Colonic mucosa (tissue), 4 donors: ENCODE data around the gene ARID3C. TPM values are rescaled to one million over a fixed set of nuclear protein-coding genes. Genes with fewer than 3 reads are reported as not detected.

Experiments used
- DNase-seq: peaks from one replicate; pipeline ENCODE4 v3.0.0-alpha.2; 2020
- H3K27ac ChIP-seq: fragments of 200-600 bp; one replicate; pipeline ENCODE4 v1.8.0; 2021
- H3K27me3 ChIP-seq: fragments of 200-600 bp; one replicate; pipeline ENCODE4 v1.8.0; 2021
- H3K36me3 ChIP-seq: fragments of 200-600 bp; one replicate; pipeline ENCODE4 v1.8.0; 2021
- H3K4me1 ChIP-seq: fragments of 200-600 bp; one replicate; pipeline ENCODE4 v1.8.0; 2021; ENCODE audit warnings: mild to moderate bottlenecking
- H3K4me3 ChIP-seq: fragments of 200-600 bp; one replicate; pipeline ENCODE4 v1.8.0; 2021
- H3K9ac ChIP-seq, 2 donors: one replicate each; pipeline ENCODE4 v1.7.0; 2013; ENCODE audit warnings: control low read depth in 2 of 2, low read depth in 2 of 2, low read length in 2 of 2
- H3K9me3 ChIP-seq: fragments of 200-600 bp; one replicate; pipeline ENCODE4 v1.8.0; 2021
- intact Hi-C: fragments of 100-400 bp; cut with DNase I; formaldehyde crosslinking; loops from one replicate; pipeline ENCODE4 v1.14.1; 2022
- total RNA-seq, 2 donors: library from RNA; stranded (reverse); fragmentation: NEBNext Ultra II Directional in 1 of 2; extraction: Animal tissue kit (Norgen Biotek cat#: 25700) in 1 of 2; gene quantifications; one replicate each; pipeline ENCODE4 v1.2.1, GENCODE V29; 2021
- TF ChIP-seq, protein P1 (sequence below): fragments of 200-600 bp; IDR thresholded peaks from one replicate; pipeline ENCODE4 v1.8.0; 2022; ENCODE audit warnings: antibody characterized with exemption, mild to moderate bottlenecking
- donor health status: healthy.
- donor health status: DM: no; HTN: no; CAD: no.
- donor health status: DM: no; HTN: no; CAD: no.

Gene ARID3C
- total RNA-seq, 2 donors from 2014 or later: not detected

DNA sequence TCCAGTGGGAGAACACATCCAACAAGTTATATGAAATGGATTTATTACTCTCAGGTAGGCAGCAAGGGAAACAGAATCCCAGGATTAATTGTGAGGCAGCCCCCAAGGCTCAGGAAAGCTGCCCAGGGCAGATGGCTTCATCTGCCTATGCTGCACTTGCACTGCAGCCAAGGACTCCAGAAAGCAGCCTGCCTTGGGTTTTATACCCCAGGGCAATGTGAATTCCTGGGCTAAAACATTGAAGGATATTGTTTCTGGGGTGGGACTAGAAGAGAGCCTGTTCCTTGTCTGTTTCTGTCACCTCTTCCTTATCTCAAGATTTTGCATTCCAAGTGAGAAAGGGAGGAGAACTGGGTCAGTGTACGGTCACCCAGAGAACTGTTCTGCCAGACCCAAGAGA, 42.4 kb upstream of the ARID3C start:
- intact Hi-C loops: no loop called here

DNA sequence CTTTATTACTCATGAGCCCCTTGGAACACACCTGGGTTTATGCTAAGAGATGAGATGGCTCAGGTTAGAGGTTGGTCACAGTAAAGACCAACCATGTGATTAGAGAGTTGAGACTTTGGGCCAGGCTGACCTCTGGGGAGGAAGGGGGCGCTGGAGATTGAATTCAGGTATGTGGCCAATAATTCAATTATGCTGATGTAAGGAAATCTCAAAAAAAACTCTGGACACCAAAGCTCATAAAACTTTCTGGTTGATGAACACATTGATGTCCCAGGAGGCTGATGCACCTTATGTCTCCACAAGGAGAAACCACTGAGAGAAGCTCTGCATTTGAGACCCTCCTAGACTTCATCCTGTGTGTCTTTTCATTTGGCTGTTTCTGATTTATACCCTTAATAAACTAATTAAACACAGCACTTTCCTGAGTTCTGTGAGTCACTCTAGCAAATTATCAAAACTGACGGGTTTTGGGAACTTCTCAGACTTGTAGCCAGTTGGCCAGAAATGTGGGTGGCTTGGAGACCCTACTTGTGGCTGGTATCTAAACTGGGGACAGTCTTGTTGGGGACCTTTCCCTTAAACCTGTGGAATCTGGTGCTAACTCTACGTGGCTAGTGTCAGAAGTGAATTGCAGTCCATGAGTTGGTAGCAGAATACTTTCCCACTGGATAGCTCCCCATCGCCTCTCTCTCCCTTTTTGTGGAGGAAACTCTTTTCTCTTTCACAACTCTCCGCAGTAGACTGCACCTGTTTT, 41.1 kb upstream of the ARID3C start:
- no peak overlapping the region for H3K27ac ChIP-seq
- H3K9ac ChIP-seq: no peak overlapping the region
- DNase-seq: no peak
- TF ChIP-seq, protein P1, sequence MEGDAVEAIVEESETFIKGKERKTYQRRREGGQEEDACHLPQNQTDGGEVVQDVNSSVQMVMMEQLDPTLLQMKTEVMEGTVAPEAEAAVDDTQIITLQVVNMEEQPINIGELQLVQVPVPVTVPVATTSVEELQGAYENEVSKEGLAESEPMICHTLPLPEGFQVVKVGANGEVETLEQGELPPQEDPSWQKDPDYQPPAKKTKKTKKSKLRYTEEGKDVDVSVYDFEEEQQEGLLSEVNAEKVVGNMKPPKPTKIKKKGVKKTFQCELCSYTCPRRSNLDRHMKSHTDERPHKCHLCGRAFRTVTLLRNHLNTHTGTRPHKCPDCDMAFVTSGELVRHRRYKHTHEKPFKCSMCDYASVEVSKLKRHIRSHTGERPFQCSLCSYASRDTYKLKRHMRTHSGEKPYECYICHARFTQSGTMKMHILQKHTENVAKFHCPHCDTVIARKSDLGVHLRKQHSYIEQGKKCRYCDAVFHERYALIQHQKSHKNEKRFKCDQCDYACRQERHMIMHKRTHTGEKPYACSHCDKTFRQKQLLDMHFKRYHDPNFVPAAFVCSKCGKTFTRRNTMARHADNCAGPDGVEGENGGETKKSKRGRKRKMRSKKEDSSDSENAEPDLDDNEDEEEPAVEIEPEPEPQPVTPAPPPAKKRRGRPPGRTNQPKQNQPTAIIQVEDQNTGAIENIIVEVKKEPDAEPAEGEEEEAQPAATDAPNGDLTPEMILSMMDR: no peak
- no peaks in the 10 kb centered on the region for H3K4me1 ChIP-seq
- H3K9me3 ChIP-seq: no peaks in the 10 kb centered on the region
- no peaks in the 10 kb centered on the region for H3K27me3 ChIP-seq
- intact Hi-C loops: no loop called here
- no peak overlapping the region for H3K4me3 ChIP-seq
- H3K36me3 ChIP-seq: no peaks in the 10 kb centered on the region

More for the DNA sequence above, 42.4 kb upstream of the ARID3C start:
- Histone ChIP-seq H3K36me3 (no peaks in the 10 kb centered on the region), H3K9ac (no peak overlapping the region), H3K4me1 (no peaks in the 10 kb centered on the region), H3K27me3 (no peaks in the 10 kb centered on the region), H3K4me3 (no peak overlapping the region), H3K9me3 (no peaks in the 10 kb centered on the region), H3K27ac (no peak overlapping the region)
- DNase-seq: no peak
- TF ChIP-seq, protein P1: no peak

DNA sequence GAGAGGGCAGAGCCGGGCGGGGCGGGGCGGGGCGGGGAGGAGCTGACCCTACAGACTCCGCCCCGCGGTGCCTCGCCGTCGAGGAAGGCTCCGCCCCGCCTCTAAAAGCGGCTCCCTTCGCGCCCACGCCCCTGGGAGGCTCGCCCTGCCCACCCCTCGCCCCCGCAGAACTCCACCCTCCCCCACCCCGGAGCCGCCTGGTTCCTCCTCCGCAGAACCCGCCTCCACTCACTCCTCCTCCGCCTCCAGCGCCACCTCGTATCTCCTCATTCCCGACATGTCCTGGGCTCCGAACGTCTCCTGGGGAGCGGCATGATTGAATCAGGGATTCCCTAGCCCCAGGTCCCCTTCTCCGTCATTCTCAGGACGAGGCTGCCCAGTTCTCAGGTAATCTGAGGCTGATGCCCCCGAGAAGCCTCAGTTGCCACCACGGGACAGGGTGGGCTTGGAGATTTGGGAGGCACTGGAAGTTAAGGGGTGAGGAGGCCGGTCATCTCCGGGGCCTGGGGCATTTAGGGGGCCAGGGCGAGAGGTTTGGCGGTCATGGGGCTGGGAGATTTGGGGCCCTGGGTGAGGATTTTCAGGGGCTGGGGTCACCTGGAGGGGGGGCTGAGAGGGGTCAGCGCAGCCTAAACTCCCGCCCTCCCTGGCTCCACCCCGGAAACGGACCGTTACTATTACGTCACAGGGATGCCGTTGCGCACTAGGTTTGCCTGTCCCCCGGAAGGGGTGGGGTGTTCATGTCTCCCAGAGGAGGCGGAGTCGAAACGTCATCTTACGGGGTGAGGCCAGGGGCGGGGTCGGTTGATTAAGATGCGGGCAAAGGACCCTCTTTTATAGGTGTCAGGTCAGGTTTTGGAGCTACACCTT, 36.8 kb upstream of the ARID3C start:
- no peaks in the 10 kb centered on the region for H3K4me1 ChIP-seq
- peak overlapping the region; percentile 96 for H3K27ac ChIP-seq
- peak overlapping the region; percentile 84 to 94 for H3K9ac ChIP-seq
- TF ChIP-seq, protein P1: no peak
- no peaks in the 10 kb centered on the region for H3K27me3 ChIP-seq
- peak overlapping the region; percentile 70 for H3K4me3 ChIP-seq
- intact Hi-C loops: no loop called here
- H3K36me3 ChIP-seq: no peaks in the 10 kb centered on the region
- DNase-seq: peak; percentile 98
- H3K9me3 ChIP-seq: no peaks in the 10 kb centered on the region

DNA sequence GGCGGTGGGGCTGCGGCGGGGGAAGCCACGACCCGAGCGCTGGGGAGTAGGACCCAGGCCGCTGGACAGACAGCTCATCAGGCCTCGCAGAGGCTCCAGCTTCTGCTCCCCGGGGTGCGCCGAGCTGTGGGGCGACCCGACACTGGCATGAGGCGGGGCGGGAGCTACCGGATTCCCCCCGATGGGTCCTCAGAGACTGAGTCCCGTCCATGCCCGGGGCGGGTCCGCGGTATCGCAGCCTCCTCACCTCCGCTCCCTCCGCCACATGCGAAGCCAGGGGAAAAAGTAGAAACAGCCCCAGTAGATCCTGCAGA, 36.2 kb upstream of the ARID3C start:
- Histone ChIP-seq H3K36me3 (no peaks in the 10 kb centered on the region), H3K4me1 (no peaks in the 10 kb centered on the region), H3K4me3 (peak overlapping the region; percentile 70), H3K27me3 (no peaks in the 10 kb centered on the region), H3K9me3 (no peaks in the 10 kb centered on the region), H3K27ac (peak overlapping the region; percentile 96), H3K9ac (peak overlapping the region; percentile 70 to 87)
- TF ChIP-seq, protein P1: no peak
- intact Hi-C loops: no loop called here
- DNase-seq: no peak

DNA sequence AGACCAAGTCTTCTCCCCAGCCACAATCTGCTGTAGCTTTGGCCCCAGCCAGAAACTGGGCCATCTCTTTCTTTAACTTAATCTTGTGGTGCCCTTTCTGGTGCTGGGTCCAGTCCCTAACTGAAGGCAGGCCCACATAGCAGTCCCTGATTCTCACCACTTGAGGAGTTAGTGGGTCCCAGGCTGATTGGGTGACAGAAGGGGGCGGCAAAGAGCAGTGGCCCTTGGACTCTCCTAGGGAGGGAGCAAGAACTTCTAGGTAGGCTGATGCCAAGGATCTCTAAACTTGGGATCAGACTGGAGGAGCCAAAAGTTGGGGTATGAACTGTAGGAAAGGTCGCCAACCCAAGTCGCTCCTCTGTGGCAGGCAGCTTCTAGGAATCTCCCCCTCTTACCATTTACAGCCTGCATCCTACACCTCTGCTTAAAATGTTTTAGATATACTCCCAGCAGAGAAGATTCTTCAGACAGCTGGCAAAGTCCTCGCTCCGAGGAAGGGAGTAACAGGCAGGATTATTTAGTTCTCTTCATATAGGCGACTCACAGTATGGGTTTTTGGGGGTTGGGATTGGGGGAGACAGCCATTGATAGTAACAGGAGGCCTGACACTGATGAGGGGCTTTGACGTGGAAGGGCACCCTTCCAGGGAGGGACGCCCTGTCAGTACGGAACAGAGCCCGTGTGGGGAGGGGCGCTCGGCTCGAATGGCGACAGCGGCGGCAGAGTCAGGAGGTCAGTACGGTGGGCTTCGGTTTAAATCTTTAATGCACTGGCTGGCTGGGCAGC, 35.6 kb upstream of the ARID3C start:
- H3K4me3 ChIP-seq: peak overlapping the region; percentile 70
- peak overlapping the region; percentile 96 for H3K27ac ChIP-seq
- intact Hi-C loops: no loop called here
- no peaks in the 10 kb centered on the region for H3K27me3 ChIP-seq
- TF ChIP-seq, protein P1: peak; percentile 75
- H3K9ac ChIP-seq: peak overlapping the region; percentile 70 to 87
- no peaks in the 10 kb centered on the region for H3K9me3 ChIP-seq
- no peaks in the 10 kb centered on the region for H3K36me3 ChIP-seq
- peak; percentile 91 for DNase-seq
- H3K4me1 ChIP-seq: no peaks in the 10 kb centered on the region
